ENCODE data around the gene ERC2. TPM values are rescaled to one million over a fixed set of nuclear protein-coding genes. Genes with fewer than 3 reads are reported as not detected.
"Not testable (repeated sequence)": the region's sequence is repeated elsewhere in the genome, so short reads cannot be mapped to it uniquely, and the experiment has no call there.

The ERC2 gene
- total RNA-seq (2013), result 0.12 TPM
- not detected for polyA plus RNA-seq
- not detected in 2 replicates for polyA minus RNA-seq
- total RNA-seq, result 0 to 3.3 (median 0.56) reads per million in 11 experiments

GRCh38 chr3:56468184-56469106 is at the start of gene ERC2:
Gene ERC2 (minus strand): TSS chr3:56468467.
- no peak within 1 kb of the TSS for H3K9ac ChIP-seq (ENCODE audit: insufficient read depth, low read length, poor library complexity, severe bottlenecking)
- peaks cover 50 to 67% (median 57%) of the 10 kb centered on the region in 3 donors for H3K27me3 Mint-ChIP-seq (ENCODE audit: low read depth in 3 of 3)
- no peak for TF ChIP-seq CTCF (IDR thresholded peaks at IDR 0.05)
- H4K20me1 ChIP-seq (ENCODE audit: insufficient read depth, low read length), result no peaks in the 10 kb centered on the region
- no peak within 1 kb of the TSS for H2AFZ ChIP-seq (ENCODE audit: insufficient read depth, low read depth, low read length, poor library complexity, severe bottlenecking)
- H3K27me3 ChIP-seq (ENCODE audit: control insufficient read depth in 2 of 2, insufficient read depth in 2 of 2, low read length in 2 of 2), result peaks cover 61 to 62% of the 10 kb centered on the region in 2 donors
- peaks cover 3% of the 10 kb centered on the region for H3K4me1 Mint-ChIP-seq
- H3K79me2 ChIP-seq (ENCODE audit: insufficient read depth, low read length), result no peaks in the 10 kb centered on the region
- intact Hi-C loops (cut with micrococcal nuclease), result no loop called here
- no peak within 1 kb of the TSS for H3K4me3 ChIP-seq (replicated peaks in 1 of 3; ENCODE audit: low read depth in 2 of 3, low read length in 3 of 3)
- H3K9me3 Mint-ChIP-seq, result peaks cover 0 to 16% (median 4%) of the 10 kb centered on the region in 7 donors
- DNase-seq, result no peak
- peak within 1 kb of the TSS in 1 of 2 donors; percentile 73 for H3K4me3 Mint-ChIP-seq
- H3K27ac Mint-ChIP-seq, result no peak within 1 kb of the TSS
- peaks cover 0 to 2% of the 10 kb centered on the region in 2 donors for H3K36me3 Mint-ChIP-seq
- WGBS (ENCODE audit: insufficient coverage), result under 1% methylated on average over 73 of the region's 82 CpGs
- no peak within 1 kb of the TSS for H3K27ac ChIP-seq (ENCODE audit: low read depth in 1 of 2, low read length in 2 of 2)
- peaks cover 0 to 22% of the 10 kb centered on the region in 2 donors for H3K9me3 ChIP-seq (replicated peaks in 1 of 2; ENCODE audit: control insufficient read depth in 1 of 2, insufficient read depth in 1 of 2, low read length in 2 of 2)
- no peaks in the 10 kb centered on the region for H3K36me3 ChIP-seq (replicated peaks in 1 of 2; ENCODE audit: control insufficient read depth in 1 of 2, insufficient read depth in 2 of 2, low read length in 2 of 2)
- no peak within 1 kb of the TSS for H3K4me2 ChIP-seq (replicated peaks; ENCODE audit: extremely low read depth, low read length, poor library complexity, severe bottlenecking)
- H3K4me1 ChIP-seq (ENCODE audit: control insufficient read depth in 1 of 2, insufficient read depth in 2 of 2, low read length in 2 of 2), result no peaks in the 10 kb centered on the region

DNA sequence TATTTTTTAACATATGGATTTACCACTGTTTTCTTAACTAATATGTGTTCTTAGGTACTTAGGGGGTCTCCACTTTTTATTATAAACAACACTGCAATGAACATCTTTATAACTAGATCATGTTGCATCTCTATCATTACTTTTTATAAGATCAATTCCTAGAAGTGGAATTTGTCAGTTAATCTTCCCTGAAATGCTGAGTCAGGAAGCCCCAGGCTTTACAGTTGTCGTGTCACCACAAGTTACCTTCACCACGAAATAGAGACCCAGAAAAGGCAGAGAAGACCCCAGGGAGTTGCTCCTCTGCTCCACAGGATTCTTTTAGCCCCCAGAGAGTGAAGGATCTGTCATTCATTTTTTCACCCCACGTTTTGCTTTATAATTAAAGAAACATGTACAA is 34.5 kb upstream of the ERC2 start:
- WGBS (ENCODE audit: insufficient coverage), result no CpG with 5 or more reads among the region's 3 CpGs
- Histone ChIP-seq H3K9ac (ENCODE audit: insufficient read depth, low read length, poor library complexity, severe bottlenecking) (no peak overlapping the region), H3K27me3 (ENCODE audit: control insufficient read depth in 2 of 2, insufficient read depth in 2 of 2, low read length in 2 of 2) (no peaks in the 10 kb centered on the region), H3K4me2 (replicated peaks; ENCODE audit: extremely low read depth, low read length, poor library complexity, severe bottlenecking) (no peak overlapping the region), H3K4me3 (replicated peaks in 1 of 3; ENCODE audit: low read depth in 2 of 3, low read length in 3 of 3) (no peak overlapping the region), H3K4me1 (ENCODE audit: control insufficient read depth in 1 of 2, insufficient read depth in 2 of 2, low read length in 2 of 2) (no peaks in the 10 kb centered on the region), H3K36me3 (replicated peaks in 1 of 2; ENCODE audit: control insufficient read depth in 1 of 2, insufficient read depth in 2 of 2, low read length in 2 of 2) (no peaks in the 10 kb centered on the region), H4K20me1 (ENCODE audit: insufficient read depth, low read length) (no peaks in the 10 kb centered on the region), H3K9me3 (replicated peaks in 1 of 2; ENCODE audit: control insufficient read depth in 1 of 2, insufficient read depth in 1 of 2, low read length in 2 of 2) (no peaks in the 10 kb centered on the region), H3K79me2 (ENCODE audit: insufficient read depth, low read length) (no peaks in the 10 kb centered on the region), H3K27ac (ENCODE audit: low read depth in 1 of 2, low read length in 2 of 2) (no peak overlapping the region), H2AFZ (ENCODE audit: insufficient read depth, low read depth, low read length, poor library complexity, severe bottlenecking) (no peak overlapping the region)
- no peak overlapping the region for H3K4me3 Mint-ChIP-seq
- DNase-seq, result no peak
- intact Hi-C loops (cut with micrococcal nuclease), result no loop called here
- no peaks in the 10 kb centered on the region for H3K4me1 Mint-ChIP-seq
- peaks cover 0 to 6% (median 0%) of the 10 kb centered on the region in 7 donors for H3K9me3 Mint-ChIP-seq
- TF ChIP-seq CTCF (IDR thresholded peaks at IDR 0.05), result no peak
- H3K27me3 Mint-ChIP-seq (ENCODE audit: low read depth in 3 of 3), result peaks cover 2 to 6% (median 4%) of the 10 kb centered on the region in 3 donors
- H3K27ac Mint-ChIP-seq, result no peak overlapping the region
- no peaks in the 10 kb centered on the region for H3K36me3 Mint-ChIP-seq

DNA sequence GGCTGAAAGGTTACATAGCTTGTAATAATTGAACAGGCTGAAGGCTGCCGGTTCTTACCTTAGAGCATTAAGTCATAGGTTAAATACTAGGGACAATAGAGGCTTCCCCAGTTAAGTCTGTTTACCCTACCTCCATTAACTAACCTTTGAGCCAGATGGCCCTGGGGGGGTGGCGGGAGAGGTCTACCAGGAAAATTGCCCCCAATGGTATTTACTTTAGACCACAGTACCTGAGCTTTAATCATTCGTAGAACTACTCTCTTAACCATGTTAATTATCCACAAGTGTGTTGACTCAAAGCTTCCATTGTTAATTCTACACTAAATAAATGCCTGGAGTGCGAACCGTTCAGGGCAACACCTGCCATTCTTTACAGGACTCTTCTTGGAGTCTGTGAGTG is 28.1 kb upstream of the ERC2 start:
- H3K9ac ChIP-seq (ENCODE audit: insufficient read depth, low read length, poor library complexity, severe bottlenecking); H3K4me3 Mint-ChIP-seq; H3K36me3 ChIP-seq (replicated peaks in 1 of 2; ENCODE audit: control insufficient read depth in 1 of 2, insufficient read depth in 2 of 2, low read length in 2 of 2); H3K4me1 ChIP-seq (ENCODE audit: control insufficient read depth in 1 of 2, insufficient read depth in 2 of 2, low read length in 2 of 2); H2AFZ ChIP-seq (ENCODE audit: insufficient read depth, low read depth, low read length, poor library complexity, severe bottlenecking); H4K20me1 ChIP-seq (ENCODE audit: insufficient read depth, low read length); intact Hi-C loops (cut with micrococcal nuclease); H3K4me3 ChIP-seq (replicated peaks in 1 of 3; ENCODE audit: low read depth in 2 of 3, low read length in 3 of 3); DNase-seq; H3K4me2 ChIP-seq (replicated peaks; ENCODE audit: extremely low read depth, low read length, poor library complexity, severe bottlenecking); H3K9me3 Mint-ChIP-seq; H3K9me3 ChIP-seq (replicated peaks in 1 of 2; ENCODE audit: control insufficient read depth in 1 of 2, insufficient read depth in 1 of 2, low read length in 2 of 2); H3K27me3 Mint-ChIP-seq (ENCODE audit: low read depth in 3 of 3); H3K4me1 Mint-ChIP-seq; H3K27me3 ChIP-seq (ENCODE audit: control insufficient read depth in 2 of 2, insufficient read depth in 2 of 2, low read length in 2 of 2); H3K27ac ChIP-seq (ENCODE audit: low read depth in 1 of 2, low read length in 2 of 2); H3K79me2 ChIP-seq (ENCODE audit: insufficient read depth, low read length); H3K36me3 Mint-ChIP-seq; H3K27ac Mint-ChIP-seq: not testable (repeated sequence)
- 89% methylated on average over 1 of the region's 5 CpGs for WGBS (ENCODE audit: insufficient coverage)

All from CD14-positive monocyte (primary cell).